ENCODE data around the gene RBP2. TPM values are rescaled to one million over a fixed set of nuclear protein-coding genes. Genes with fewer than 3 reads are reported as not detected.
A peak's percentile ranks its signal among the peaks of the same experiment; 100 is the strongest.

Gene RBP2
- total RNA-seq, 4 donors from 2014 or later = not detected

DNA sequence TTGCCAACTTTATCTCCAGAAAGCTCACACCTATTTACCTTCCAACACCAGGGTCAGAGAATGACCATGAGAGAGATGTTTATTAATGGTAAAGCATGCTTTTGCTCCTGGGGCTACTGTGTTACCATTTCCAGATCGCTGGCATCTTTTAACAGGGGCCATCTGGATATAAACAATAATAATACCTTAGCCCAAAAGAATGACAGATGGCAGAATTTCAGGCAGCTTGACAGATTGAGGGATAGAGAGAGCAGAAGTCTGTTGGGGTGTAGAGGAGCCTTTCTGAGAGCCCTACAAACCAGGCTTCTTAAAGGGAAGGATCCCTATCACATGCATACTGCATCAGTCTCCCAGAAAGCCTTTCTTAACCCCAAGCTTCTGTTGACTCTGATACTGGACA is 45.5 kb upstream of the RBP2 start:
- TF ChIP-seq, protein P1, sequence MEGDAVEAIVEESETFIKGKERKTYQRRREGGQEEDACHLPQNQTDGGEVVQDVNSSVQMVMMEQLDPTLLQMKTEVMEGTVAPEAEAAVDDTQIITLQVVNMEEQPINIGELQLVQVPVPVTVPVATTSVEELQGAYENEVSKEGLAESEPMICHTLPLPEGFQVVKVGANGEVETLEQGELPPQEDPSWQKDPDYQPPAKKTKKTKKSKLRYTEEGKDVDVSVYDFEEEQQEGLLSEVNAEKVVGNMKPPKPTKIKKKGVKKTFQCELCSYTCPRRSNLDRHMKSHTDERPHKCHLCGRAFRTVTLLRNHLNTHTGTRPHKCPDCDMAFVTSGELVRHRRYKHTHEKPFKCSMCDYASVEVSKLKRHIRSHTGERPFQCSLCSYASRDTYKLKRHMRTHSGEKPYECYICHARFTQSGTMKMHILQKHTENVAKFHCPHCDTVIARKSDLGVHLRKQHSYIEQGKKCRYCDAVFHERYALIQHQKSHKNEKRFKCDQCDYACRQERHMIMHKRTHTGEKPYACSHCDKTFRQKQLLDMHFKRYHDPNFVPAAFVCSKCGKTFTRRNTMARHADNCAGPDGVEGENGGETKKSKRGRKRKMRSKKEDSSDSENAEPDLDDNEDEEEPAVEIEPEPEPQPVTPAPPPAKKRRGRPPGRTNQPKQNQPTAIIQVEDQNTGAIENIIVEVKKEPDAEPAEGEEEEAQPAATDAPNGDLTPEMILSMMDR (IDR thresholded peaks at IDR 0.05) = no peak
- 85 to 88% methylated on average over 1 of the region's 1 CpG for WGBS, 2 donors
- intact Hi-C loops (cut with DNase I; ENCODE audit: low total_unique reads) = no loop called here
- H3K4me3 ChIP-seq (ENCODE audit: low read depth, poor library complexity, severe bottlenecking) = no peak overlapping the region
- DNase-seq (ENCODE audit: low spot score in 2 of 2) = no peak

DNA sequence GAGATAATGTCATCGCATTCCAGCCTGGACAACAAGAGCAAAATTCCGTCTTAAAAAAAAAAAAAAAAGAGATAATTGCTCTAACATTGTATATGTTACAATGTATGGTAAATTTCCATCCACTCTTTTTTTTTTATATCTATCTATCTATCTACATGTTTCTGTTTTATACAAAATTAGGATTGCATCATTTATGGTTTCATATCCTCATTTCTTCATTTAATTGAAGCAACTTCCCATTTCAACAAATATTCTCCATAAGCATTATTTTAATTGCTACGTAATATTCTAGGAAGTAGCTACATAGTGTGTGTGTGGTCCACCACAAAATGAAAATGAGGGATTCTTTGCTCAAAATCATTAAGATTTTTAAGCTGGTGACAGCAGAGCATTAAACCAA is 44.8 kb upstream of the RBP2 start:
- TF ChIP-seq, protein P1 (IDR thresholded peaks at IDR 0.05) = no peak
- TF ChIP-seq POLR2A (IDR thresholded peaks at IDR 0.05) = no peak
- WGBS, 2 donors = 90 to 92% methylated on average over 3 of the region's 3 CpGs
- intact Hi-C loops (cut with DNase I; ENCODE audit: low total_unique reads) = no loop called here
- H3K4me3 ChIP-seq (ENCODE audit: low read depth, poor library complexity, severe bottlenecking) = no peak overlapping the region
- peak in 1 of 2 donors; percentile 1 for DNase-seq (ENCODE audit: low spot score in 2 of 2)

DNA sequence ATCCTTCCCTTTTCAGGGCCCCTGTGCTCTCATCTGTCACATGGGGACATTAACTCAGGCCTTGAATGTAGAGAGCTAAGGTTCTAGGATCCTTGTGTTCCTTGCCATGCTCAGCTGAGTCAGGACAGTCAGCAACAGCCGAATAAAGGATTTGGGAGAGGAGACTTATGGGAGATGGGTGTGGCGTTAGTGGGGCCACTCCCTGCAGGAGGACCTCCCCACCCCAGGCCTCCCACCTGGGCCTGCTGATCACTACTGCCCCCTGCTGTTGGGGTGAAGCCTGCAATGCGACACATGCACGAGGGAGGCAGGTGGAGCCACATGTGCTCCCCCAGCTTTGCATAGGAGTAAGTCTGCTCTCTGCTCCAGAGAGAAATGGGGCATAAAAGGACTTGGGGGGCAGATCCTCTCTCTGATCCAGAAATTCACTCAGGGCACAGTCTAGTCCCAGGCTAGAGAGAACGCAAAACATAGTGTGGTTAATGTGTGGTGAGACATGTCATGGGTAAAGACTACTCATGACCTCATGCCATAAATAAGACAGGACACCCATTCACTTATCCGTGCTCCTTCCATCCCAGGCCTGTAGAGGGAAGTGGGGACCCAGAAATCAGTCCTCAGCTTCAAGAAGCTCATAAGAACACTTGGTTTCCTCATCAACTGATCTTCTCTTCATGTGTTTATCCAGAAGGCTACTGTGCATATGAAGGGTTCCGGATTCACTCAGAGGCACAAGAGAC is 43.9 kb upstream of the RBP2 start:
- TF ChIP-seq, protein P1 (IDR thresholded peaks at IDR 0.05) = no peak
- no peak for TF ChIP-seq POLR2A (IDR thresholded peaks at IDR 0.05)
- DNase-seq (ENCODE audit: low spot score in 2 of 2) = peak; percentile 15 to 79
- H3K4me3 ChIP-seq (ENCODE audit: low read depth, poor library complexity, severe bottlenecking) = no peak overlapping the region
- WGBS, 2 donors = 68 to 77% methylated on average over 7 of the region's 7 CpGs
- intact Hi-C loops (cut with DNase I; ENCODE audit: low total_unique reads) = no loop called here

DNA sequence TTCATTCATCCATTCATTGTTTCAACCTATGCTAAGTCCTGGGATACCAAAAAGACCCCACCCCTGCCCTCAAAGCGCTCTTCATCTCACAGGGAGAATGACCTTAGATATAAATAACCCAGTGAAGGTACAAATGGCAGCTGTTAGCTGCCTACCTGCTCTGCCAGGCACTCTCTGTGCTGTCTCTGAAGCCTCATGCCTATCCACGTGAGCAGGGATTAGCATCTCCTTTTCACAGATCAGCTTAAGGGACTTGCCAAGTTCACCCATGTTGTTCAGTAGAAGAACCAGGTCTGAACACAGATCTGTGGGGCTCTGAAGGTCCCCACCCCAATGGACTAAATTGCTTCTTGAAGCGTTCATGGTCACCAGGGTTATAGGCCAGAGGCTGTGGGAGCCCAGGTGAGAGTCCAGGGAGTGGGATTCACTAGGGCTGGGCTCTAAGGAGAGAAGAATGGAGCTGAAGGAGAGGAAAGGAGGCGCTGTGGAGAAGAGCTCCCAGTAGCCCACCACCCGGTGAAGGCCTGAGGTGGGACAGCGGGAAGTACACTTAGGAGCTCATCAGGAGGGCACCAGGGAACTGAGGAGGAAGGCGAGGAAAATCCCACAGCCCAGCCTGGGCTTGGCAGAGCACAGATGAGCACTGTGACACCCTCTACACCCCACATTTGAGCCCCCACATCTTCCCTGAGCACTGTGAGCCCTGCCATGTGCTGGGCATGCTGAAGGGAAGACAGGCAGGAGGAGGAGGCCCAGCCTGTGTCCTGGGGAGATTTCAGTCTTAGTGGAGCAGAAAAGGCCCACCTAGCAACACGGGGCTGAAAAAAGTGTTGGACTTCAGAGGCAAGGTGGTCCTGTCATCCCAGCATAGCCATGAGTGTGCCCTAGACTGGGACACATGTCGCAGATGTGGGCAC is 42.9 kb upstream of the RBP2 start:
- intact Hi-C loops (cut with DNase I; ENCODE audit: low total_unique reads) = no loop called here
- no peak overlapping the region for H3K4me3 ChIP-seq (ENCODE audit: low read depth, poor library complexity, severe bottlenecking)
- DNase-seq (ENCODE audit: low spot score in 2 of 2) = peak; percentile 7 to 56
- TF ChIP-seq POLR2A (IDR thresholded peaks at IDR 0.05) = no peak
- TF ChIP-seq, protein P1 (IDR thresholded peaks at IDR 0.05) = no peak
- WGBS, 2 donors = 93 to 97% methylated on average over 9 of the region's 9 CpGs

DNA sequence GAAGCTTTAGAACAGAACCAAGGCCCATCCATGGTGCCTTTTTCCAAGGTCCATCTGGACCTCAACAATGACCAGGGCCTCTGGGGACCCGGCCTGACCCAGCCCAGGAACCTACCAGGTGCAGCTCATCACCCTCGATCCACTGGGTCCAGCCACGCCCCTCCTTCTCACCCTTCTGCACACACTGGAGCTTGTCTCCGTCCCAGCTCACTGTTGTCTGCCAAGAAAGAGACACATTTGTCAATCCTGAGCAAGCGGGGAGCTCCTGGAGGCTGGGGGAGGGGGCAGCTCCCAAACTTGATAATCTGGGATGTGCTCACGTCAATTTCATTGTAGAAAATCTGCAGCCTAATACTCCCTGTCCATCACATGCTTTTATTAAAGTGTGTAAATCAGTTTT is 42.0 kb upstream of the RBP2 start:
- TF ChIP-seq POLR2A (IDR thresholded peaks at IDR 0.05) = no peak
- TF ChIP-seq, protein P1 (IDR thresholded peaks at IDR 0.05) = no peak
- intact Hi-C loops (cut with DNase I; ENCODE audit: low total_unique reads) = no loop called here
- WGBS, 2 donors = 83 to 87% methylated on average over 6 of the region's 6 CpGs
- no peak overlapping the region for H3K4me3 ChIP-seq (ENCODE audit: low read depth, poor library complexity, severe bottlenecking)
- DNase-seq (ENCODE audit: low spot score in 2 of 2) = peak; percentile 2 to 39

All from lower leg skin (tissue), 4 donors.